HepG2 (cell line): ENCODE results near the gene ASAP2. TPM values are rescaled to one million over a fixed set of nuclear protein-coding genes. Genes with fewer than 3 reads are reported as not detected.
A peak's percentile ranks its signal among the peaks of the same experiment; 100 is the strongest.

ENCODE experiments used
- ATF2 ChIP-seq: sonication (generic); formaldehyde crosslinking; IDR thresholded peaks from 2 replicates; pipeline ENCODE4 v1.4.0; 2020; ENCODE audit warnings: missing genetic modification reagents
- ATF6 ChIP-seq: sonication (generic); formaldehyde crosslinking; conservative IDR thresholded peaks from 2 replicates; pipeline ENCODE4 v1.4.0; 2020; ENCODE audit warnings: missing genetic modification reagents
- BRF2 ChIP-seq: sonication (generic); formaldehyde crosslinking; IDR thresholded peaks from 2 replicates; pipeline ENCODE4 v1.8.1; 2022; ENCODE audit warnings: mild to moderate bottlenecking, missing genetic modification reagents
- CREB1 ChIP-seq, 2 experiments: fragments of 450-650 bp in 1 of 2; IDR thresholded peaks; 2 replicates each; pipeline ENCODE4 v1.6.1; 2016 to 2017; ENCODE audit warnings: control low read depth in 1 of 2, mild to moderate bottlenecking in 1 of 2, missing compliant biosample characterization in 1 of 2, missing genetic modification characterization in 1 of 2
- FOXJ3 ChIP-seq: sonication (generic); formaldehyde crosslinking; IDR thresholded peaks from 2 replicates; pipeline ENCODE4 v1.4.0; 2020; ENCODE audit warnings: missing genetic modification reagents, mild to moderate bottlenecking, borderline replicate concordance
- GATAD1 ChIP-seq: IDR thresholded peaks from 2 replicates; pipeline ENCODE4 v1.6.1; 2016; ENCODE audit warnings: missing genetic modification reagents, missing compliant biosample characterization
- JARID2 ChIP-seq: sonication (generic); formaldehyde crosslinking; IDR thresholded peaks from 2 replicates; pipeline ENCODE4 v1.8.1; 2023; ENCODE audit warnings: missing genetic modification reagents, inconsistent platforms; ENCODE audit not compliant: insufficient replicate concordance
- MXD4 ChIP-seq: IDR thresholded peaks from 2 replicates; pipeline ENCODE4 v1.6.1; 2016; ENCODE audit warnings: mild to moderate bottlenecking, missing biosample characterization, missing genetic modification reagents
- NR3C1 ChIP-seq: sonication (generic); formaldehyde crosslinking; IDR thresholded peaks from 2 replicates; pipeline ENCODE4 v1.4.0; 2020; ENCODE audit warnings: missing genetic modification reagents
- PBX2 ChIP-seq: IDR thresholded peaks from 2 replicates; pipeline ENCODE4 v1.6.1; 2016; ENCODE audit warnings: control low read depth
- PBX3 ChIP-seq: sonication (generic); formaldehyde crosslinking; IDR thresholded peaks from 2 replicates; pipeline ENCODE4 v1.8.1; 2023; ENCODE audit warnings: missing genetic modification reagents, inconsistent platforms, borderline replicate concordance
- STAT6 ChIP-seq: sonication (generic); formaldehyde crosslinking; IDR thresholded peaks from 2 replicates; pipeline ENCODE4 v1.4.0; 2020; ENCODE audit warnings: missing genetic modification reagents, mild to moderate bottlenecking, borderline replicate concordance
- TARDBP ChIP-seq: sonication (generic); formaldehyde crosslinking; IDR thresholded peaks from 2 replicates; pipeline ENCODE4 v1.8.0; 2022; ENCODE audit warnings: mild to moderate bottlenecking, missing genetic modification reagents
- TGIF2 ChIP-seq: IDR thresholded peaks from 2 replicates; pipeline ENCODE4 v1.6.1; 2016; ENCODE audit warnings: control low read depth, missing compliant biosample characterization
- ZNF12 ChIP-seq: sonication (generic); formaldehyde crosslinking; IDR thresholded peaks from 2 replicates; pipeline ENCODE4 v1.5.0; 2020; ENCODE audit warnings: missing genetic modification reagents
- ZNF253 ChIP-seq: sonication (generic); formaldehyde crosslinking; IDR thresholded peaks from 2 replicates; pipeline ENCODE4 v1.8.0; 2022; ENCODE audit warnings: mild to moderate bottlenecking, missing genetic modification reagents, borderline replicate concordance
- polyA plus RNA-seq, 8 experiments: library from polyadenylated mRNA; depleted of rRNA in 3 of 8; stranded (reverse) in 7 of 8; unstranded in 1 of 8; fragments of >200 nt; fragmentation: Illumina TruSeq in 4 of 8; extraction: Trizol in 4 of 8; gene quantifications; 2 replicates each; pipeline versions ENCODE4 v1.2.1 to v1.2.3, GENCODE V29; 2011 to 2016; ENCODE audit warnings: low read depth in 4 of 8, missing spikeins in 1 of 8, mixed read lengths in 1 of 8; ENCODE audit not compliant: insufficient read depth in 1 of 8
- total RNA-seq, 5 experiments: library from RNA; depleted of rRNA; stranded (reverse); fragments of >200 nt; fragmentation: Illumina TruSeq; extraction: Trizol; gene quantifications; 2 replicates each; pipeline ENCODE4 v1.2.3, GENCODE V29; 2016; ENCODE audit warnings: low read depth in 1 of 5

The ASAP2 gene
- total and polyA plus RNA-seq, 2 of the 13 experiments (the other 11 are each of a cell fraction or from before 2014, with no cell fraction given), result 7.3 to 22.3 TPM

GRCh38 chr2:9335322-9335832, 128.8 kb downstream of the ASAP2 start (continued):
- TF ChIP-seq ATF6 (CRISPR knock-in tag), result peak; percentile 82; the same call in 1 of the 2 replicates
- no peak for TF ChIP-seq PBX3 (CRISPR knock-in tag)
- TF ChIP-seq BRF2 (CRISPR knock-in tag), result no peak
- TF ChIP-seq STAT6, result peak; percentile 59; the same call in 1 of the 2 replicates
- peak; percentile 40; the same call in 1 of the 2 replicates for TF ChIP-seq FOXJ3
- no peak for TF ChIP-seq NR3C1 (CRISPR knock-in tag)
- peak; percentile 68 for TF ChIP-seq CREB1 (IDR thresholded peaks at IDR 0.05)
- peak; percentile 78 for TF ChIP-seq CREB1 (CRISPR knock-in tag; IDR thresholded peaks at IDR 0.05)
- TF ChIP-seq MXD4 (CRISPR knock-in tag), result peak; percentile 67
- peak; percentile 61; the same call in 1 of the 2 replicates for TF ChIP-seq TARDBP (CRISPR knock-in tag)
- peak; percentile 90 for TF ChIP-seq TGIF2 (CRISPR knock-in tag)
- TF ChIP-seq GATAD1 (CRISPR knock-in tag), result 0 out of 2 replicates have a peak, but pooled peaks have one; percentile 25
- TF ChIP-seq ATF2 (CRISPR knock-in tag), result no peak
- TF ChIP-seq JARID2 (CRISPR knock-in tag), result peak; percentile 65
- TF ChIP-seq ZNF12 (CRISPR knock-in tag), result peak; percentile 69; the same call in 1 of the 2 replicates
- TF ChIP-seq PBX2 (CRISPR knock-in tag), result no peak; the same call in 1 of the 2 replicates
- no peak for TF ChIP-seq ZNF253 (CRISPR knock-in tag)
